HCT116 (cell line): ENCODE results near the gene BRD4. TPM values are rescaled to one million over a fixed set of nuclear protein-coding genes. Genes with fewer than 3 reads are reported as not detected.

Experiments
- ATAC-seq: fragments of 200-7000 bp; cut with Tn5 transposase; 2 replicates; pipeline ENCODE4 v1.9.1; 2020; ENCODE audit warnings: mild to moderate bottlenecking, moderate library complexity
- BruUV-seq: library from RNA; stranded (reverse); fragments of 400-500 nt; replicated peaks from 2 replicates; lab custom pipeline; 2021; lab: Mats Ljungman, UMichigan
- CTCF ChIA-PET: fragments of 300-600 bp; sonication (Branson Sonifier 250); formaldehyde crosslinking; loops from one replicate; lab custom pipeline; 2021; ENCODE audit warnings: antibody characterized with exemption; lab: Charles Lee
- POLR2A ChIA-PET: fragments of 300-600, 350-600 bp; sonication (Branson Sonifier 250); formaldehyde crosslinking; loops from one replicate; lab custom pipeline; 2021; ENCODE audit warnings: antibody characterized with exemption; lab: Charles Lee
- RAD21 ChIA-PET, 2 experiments: fragments of 300-600 bp; sonication (Branson Sonifier 250); formaldehyde crosslinking; loops; one replicate each; lab custom pipeline; 2023; ENCODE audit warnings: low total read pairs in 2 of 2; ENCODE audit not compliant: uncharacterized antibody in 2 of 2, unreplicated experiment in 2 of 2, low non-redundant PET in 1 of 2; lab: Charles Lee
- DNase-seq: peaks from one replicate; pipeline ENCODE4 v3.0.0-alpha.2; 2010; ENCODE audit warnings: low read depth, low spot score
- H2AFZ ChIP-seq: fragments of 200-600 bp; shearing (Covaris generic), sonication (generic); 2 replicates; pipeline ENCODE4 v1.6.1; 2017; ENCODE audit warnings: low read depth, mixed run types, mixed read lengths, antibody characterized with exemption, low read length; ENCODE audit not compliant: poor library complexity, severe bottlenecking
- H3K27ac ChIP-seq: 2 replicates; pipeline ENCODE4 v1.5.1; 2012; ENCODE audit warnings: low read depth, low read length
- H3K27me3 ChIP-seq: fragments of 200-600 bp; sonication (generic); 2 replicates; pipeline ENCODE4 v1.6.1; 2016; ENCODE audit warnings: mixed run types, low read length, mixed read lengths; ENCODE audit not compliant: insufficient read depth
- H3K36me3 ChIP-seq, 2 experiments: fragments of 200-500 bp in 1 of 2; fragments of 200-600 bp in 1 of 2; sonication (Bioruptor generic) in 1 of 2; sonication (generic) in 1 of 2; 2 replicates each; pipeline versions ENCODE4 v1.5.1 to v1.6.1; 2014 to 2016; ENCODE audit warnings: low read length in 2 of 2, inconsistent platforms in 1 of 2, mixed read lengths in 1 of 2, mixed run types in 1 of 2; ENCODE audit not compliant: insufficient read depth in 2 of 2, control insufficient read depth in 1 of 2
- H3K4me1 ChIP-seq, 2 experiments: fragments of 200-600 bp in 1 of 2; sonication (generic) in 1 of 2; 2 replicates each; pipeline versions ENCODE4 v1.5.1 to v1.6.1; 2012 to 2017; ENCODE audit warnings: low read length in 2 of 2, inconsistent platforms in 1 of 2, mild to moderate bottlenecking in 1 of 2, mixed read lengths in 1 of 2, mixed run types in 1 of 2, moderate library complexity in 1 of 2; ENCODE audit not compliant: insufficient read depth in 2 of 2, control insufficient read depth in 1 of 2
- H3K4me2 ChIP-seq: fragments of 200-600 bp; sonication (generic); 2 replicates; pipeline ENCODE4 v1.6.1; 2017; ENCODE audit warnings: mixed run types, low read length, mixed read lengths
- H3K4me3 ChIP-seq, 2 experiments: fragments of 200-600 bp in 1 of 2; sonication (generic) in 1 of 2; replicated peaks in 1 of 2; 2 replicates each; pipeline ENCODE4 v1.5.1; 2011 to 2016; ENCODE audit warnings: low read length in 2 of 2, control low read depth in 1 of 2, low read depth in 1 of 2, mild to moderate bottlenecking in 1 of 2, mixed read lengths in 1 of 2, mixed run types in 1 of 2
- H3K79me2 ChIP-seq: fragments of 200-600 bp; sonication (generic); 2 replicates; pipeline ENCODE4 v1.6.1; 2017; ENCODE audit warnings: mild to moderate bottlenecking, mixed run types, low read length, moderate library complexity, mixed read lengths; ENCODE audit not compliant: insufficient read depth
- H3K9ac ChIP-seq: fragments of 200-600 bp; sonication (generic); 2 replicates; pipeline ENCODE4 v1.6.1; 2016; ENCODE audit warnings: low read length, mixed read lengths
- H3K9me2 ChIP-seq: fragments of 200-600 bp; sonication (generic), shearing (Covaris generic); 2 replicates; pipeline ENCODE4 v1.6.1; 2017; ENCODE audit warnings: mixed run types, mild to moderate bottlenecking, moderate library complexity; ENCODE audit not compliant: insufficient read depth
- H3K9me3 ChIP-seq, 2 experiments: fragments of 200-500 bp in 1 of 2; fragments of 200-600 bp in 1 of 2; sonication (Bioruptor generic) in 1 of 2; sonication (generic) in 1 of 2; 2 replicates each; pipeline ENCODE4 v1.6.1; 2014 to 2017; ENCODE audit warnings: low read length in 2 of 2, mixed read lengths in 2 of 2, inconsistent platforms in 1 of 2, low read depth in 1 of 2, mild to moderate bottlenecking in 1 of 2, mixed run types in 1 of 2, moderate library complexity in 1 of 2; ENCODE audit not compliant: control insufficient read depth in 1 of 2, insufficient read depth in 1 of 2
- H4K20me1 ChIP-seq: fragments of 200-600 bp; sonication (generic), shearing (Covaris generic); 2 replicates; pipeline ENCODE4 v1.6.1; 2017; ENCODE audit warnings: mixed run types, mild to moderate bottlenecking, moderate library complexity; ENCODE audit not compliant: insufficient read depth
- EZH2 ChIP-seq: fragments of 200-600 bp; sonication (generic); IDR thresholded peaks from 2 replicates; pipeline ENCODE4 v1.6.1; 2017; ENCODE audit warnings: antibody characterized with exemption, mixed run types
- EZH2phosphoT487 ChIP-seq: fragments of 200-600 bp; IDR thresholded peaks from 2 replicates; pipeline ENCODE4 v1.6.1; 2018; ENCODE audit warnings: antibody characterized with exemption, borderline replicate concordance
- MAX ChIP-seq: IDR thresholded peaks from 2 replicates; pipeline ENCODE4 v1.6.1; 2012
- POLR2A ChIP-seq: IDR thresholded peaks from 2 replicates; pipeline ENCODE4 v1.7.0; 2011; ENCODE audit warnings: borderline replicate concordance; ENCODE audit not compliant: insufficient read depth, insufficient read length; ENCODE audit errors: extremely low read depth
- RAD21 ChIP-seq: IDR thresholded peaks from 2 replicates; pipeline ENCODE4 v1.6.1; 2012; ENCODE audit warnings: low read depth, mild to moderate bottlenecking
- SIN3A ChIP-seq: IDR thresholded peaks from 2 replicates; pipeline ENCODE4 v1.6.1; 2012; ENCODE audit warnings: low read depth
- SP1 ChIP-seq: IDR thresholded peaks from 2 replicates; pipeline ENCODE4 v1.6.1; 2012; ENCODE audit warnings: low read depth
- TCF7L2 ChIP-seq: IDR thresholded peaks from 2 replicates; pipeline ENCODE4 v1.7.0; 2011; ENCODE audit warnings: borderline replicate concordance, inconsistent platforms; ENCODE audit not compliant: insufficient read depth, insufficient read length; ENCODE audit errors: extremely low read depth
- ZBTB33 ChIP-seq: IDR thresholded peaks from 2 replicates; pipeline ENCODE4 v1.6.1; 2011; ENCODE audit warnings: mild to moderate bottlenecking, low read length, moderate library complexity; ENCODE audit not compliant: insufficient replicate concordance; ENCODE audit errors: extremely low read depth
- ZFX ChIP-seq: fragments of 450-650 bp; IDR thresholded peaks from 2 replicates; pipeline ENCODE4 v1.6.1; 2017
- ZNF274 ChIP-seq: fragments of 200-500 bp; sonication (Bioruptor generic); IDR thresholded peaks from 2 replicates; pipeline ENCODE4 v1.6.1; 2014; ENCODE audit warnings: mild to moderate bottlenecking, low read depth, low read length, inconsistent platforms
- intact Hi-C: fragments of 100-400 bp; cut with micrococcal nuclease; formaldehyde crosslinking; loops from 2 replicates; pipeline ENCODE4 v1.10.0; 2022
- total RNA-seq: library from RNA; stranded (reverse); gene quantifications from one replicate; pipeline ENCODE4 v1.2.1, GENCODE V29; 2021; ENCODE audit not compliant: unreplicated experiment
- TF ChIP-seq, protein P1 (sequence below): IDR thresholded peaks from 2 replicates; pipeline ENCODE4 v1.6.1; 2012
- TF ChIP-seq, protein P2 (sequence below), 3 experiments: fragments of 200-600 bp in 1 of 3; sonication (generic) in 1 of 3; IDR thresholded peaks in 2 of 3; conservative IDR thresholded peaks in 1 of 3; 2 replicates each; pipeline ENCODE4 v1.5.1; 2012 to 2017; ENCODE audit warnings: low read depth in 2 of 3, low read length in 2 of 3, antibody characterized with exemption in 1 of 3, borderline replicate concordance in 1 of 3, control low read depth in 1 of 3, mild to moderate bottlenecking in 1 of 3, mixed read lengths in 1 of 3, mixed run types in 1 of 3, moderate library complexity in 1 of 3; ENCODE audit not compliant: insufficient read depth in 1 of 3

The BRD4 gene
- total RNA-seq, 1 experiment from 2014 or later = 52.9 TPM

GRCh38 chr19:15317392-15318071 is 14.8 kb downstream of the BRD4 start (continued):
- TF ChIP-seq RAD21 = no peak
- TF ChIP-seq, protein P1, sequence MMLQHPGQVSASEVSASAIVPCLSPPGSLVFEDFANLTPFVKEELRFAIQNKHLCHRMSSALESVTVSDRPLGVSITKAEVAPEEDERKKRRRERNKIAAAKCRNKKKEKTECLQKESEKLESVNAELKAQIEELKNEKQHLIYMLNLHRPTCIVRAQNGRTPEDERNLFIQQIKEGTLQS = no peak
- TF ChIP-seq ZNF274 = no peak
- no peak for TF ChIP-seq SP1
- TF ChIP-seq ZFX = no peak

DNA sequence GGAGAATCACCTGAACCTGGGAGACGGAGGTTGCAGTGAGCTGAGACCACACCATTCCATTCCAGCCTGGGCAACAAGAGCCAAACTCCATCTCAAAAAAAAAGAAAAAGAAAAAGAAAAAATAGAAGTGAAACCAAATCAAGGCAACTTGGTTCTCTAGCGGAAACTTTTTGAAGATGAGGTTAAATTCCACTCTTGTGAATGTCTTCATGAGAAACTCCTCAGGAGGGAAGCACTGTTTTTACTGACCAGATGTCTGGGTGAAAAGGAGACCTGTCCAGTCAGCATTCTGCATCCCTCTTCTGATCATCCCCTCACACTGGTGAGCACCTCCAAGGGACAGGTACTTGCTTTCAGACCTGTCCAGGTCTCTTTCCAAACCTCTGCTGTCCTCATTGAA is 15.8 kb downstream of the BRD4 start:
- peaks cover 99% of the 10 kb centered on the region for H3K79me2 ChIP-seq
- intact Hi-C loops = no loop called here
- no peak overlapping the region for H3K4me3 ChIP-seq
- H3K27ac ChIP-seq = no peak overlapping the region
- H3K27me3 ChIP-seq = no peaks in the 10 kb centered on the region
- POLR2A ChIA-PET = interaction anchor here (1.4 kb wide), 1 partner anchor 28 kb away, joined by 3 read pairs; no protein-coding TSS in a partner anchor
- H4K20me1 ChIP-seq = peaks cover 13% of the 10 kb centered on the region
- no peaks in the 10 kb centered on the region; a peak in 1 of 4 replicates for H3K4me1 ChIP-seq
- BruUV-seq = no TSS peak
- no peak overlapping the region for H2AFZ ChIP-seq
- CTCF ChIA-PET = no interaction called here
- no peak for DNase-seq
- RAD21 ChIA-PET = no interaction called here
- H3K9ac ChIP-seq = no peak overlapping the region
- no peak for ATAC-seq
- TF ChIP-seq, protein P1 = no peak
- TF ChIP-seq SIN3A (no peak), ZFX (no peak)
- no peaks in the 10 kb centered on the region for H3K9me3 ChIP-seq
- no peaks in the 10 kb centered on the region for H3K9me2 ChIP-seq
- no peak overlapping the region for H3K4me2 ChIP-seq
- H3K36me3 ChIP-seq = no peaks in the 10 kb centered on the region

DNA sequence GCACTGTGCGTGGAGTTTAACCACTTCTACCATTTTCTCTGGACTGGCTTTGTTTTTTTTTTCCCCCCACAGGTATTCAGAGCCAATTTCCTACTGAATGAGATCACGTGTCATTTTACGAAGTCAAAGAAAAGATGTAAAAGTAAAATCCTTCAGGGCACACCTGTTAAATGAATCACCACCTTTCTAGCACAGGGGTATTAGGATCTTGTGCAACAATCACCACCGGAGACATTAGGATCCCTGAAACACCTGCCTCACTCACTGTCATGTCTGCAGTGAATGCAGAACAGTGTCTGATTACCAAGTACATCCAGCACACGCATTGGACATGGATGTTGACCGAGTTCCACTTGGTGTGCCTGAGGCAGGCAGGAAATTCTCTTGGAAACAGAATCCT is 17.2 kb downstream of the BRD4 start:
- CTCF ChIA-PET = no interaction called here
- Histone ChIP-seq H3K79me2 (peaks cover 99% of the 10 kb centered on the region), H3K4me1 (no peaks in the 10 kb centered on the region; a peak in 1 of 4 replicates), H3K9ac (no peak overlapping the region), H3K4me2 (no peak overlapping the region), H2AFZ (no peak overlapping the region), H3K4me3 (no peak overlapping the region), H4K20me1 (peaks cover 13% of the 10 kb centered on the region), H3K27me3 (no peaks in the 10 kb centered on the region), H3K9me3 (no peaks in the 10 kb centered on the region), H3K9me2 (no peaks in the 10 kb centered on the region), H3K27ac (no peak overlapping the region), H3K36me3 (no peaks in the 10 kb centered on the region)
- intact Hi-C loops = no loop called here
- TF ChIP-seq TCF7L2 (no peak), SIN3A (no peak), MAX (no peak), EZH2 (no peak), EZH2phosphoT487 (no peak), POLR2A (no peak), ZBTB33 (no peak)
- TF ChIP-seq, protein P2, sequence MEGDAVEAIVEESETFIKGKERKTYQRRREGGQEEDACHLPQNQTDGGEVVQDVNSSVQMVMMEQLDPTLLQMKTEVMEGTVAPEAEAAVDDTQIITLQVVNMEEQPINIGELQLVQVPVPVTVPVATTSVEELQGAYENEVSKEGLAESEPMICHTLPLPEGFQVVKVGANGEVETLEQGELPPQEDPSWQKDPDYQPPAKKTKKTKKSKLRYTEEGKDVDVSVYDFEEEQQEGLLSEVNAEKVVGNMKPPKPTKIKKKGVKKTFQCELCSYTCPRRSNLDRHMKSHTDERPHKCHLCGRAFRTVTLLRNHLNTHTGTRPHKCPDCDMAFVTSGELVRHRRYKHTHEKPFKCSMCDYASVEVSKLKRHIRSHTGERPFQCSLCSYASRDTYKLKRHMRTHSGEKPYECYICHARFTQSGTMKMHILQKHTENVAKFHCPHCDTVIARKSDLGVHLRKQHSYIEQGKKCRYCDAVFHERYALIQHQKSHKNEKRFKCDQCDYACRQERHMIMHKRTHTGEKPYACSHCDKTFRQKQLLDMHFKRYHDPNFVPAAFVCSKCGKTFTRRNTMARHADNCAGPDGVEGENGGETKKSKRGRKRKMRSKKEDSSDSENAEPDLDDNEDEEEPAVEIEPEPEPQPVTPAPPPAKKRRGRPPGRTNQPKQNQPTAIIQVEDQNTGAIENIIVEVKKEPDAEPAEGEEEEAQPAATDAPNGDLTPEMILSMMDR (IDR thresholded peaks at IDR 0.05 in 2 of 3, conservative IDR thresholded peaks at IDR 0.05 in 1 of 3; ENCODE audit: borderline replicate concordance in 1 of 3, insufficient read depth in 1 of 3, low read depth in 2 of 3, low read length in 2 of 3) = no peak
- BruUV-seq = no TSS peak
- RAD21 ChIA-PET = no interaction called here
- POLR2A ChIA-PET = no interaction called here
- DNase-seq (no peak), ATAC-seq (no peak)
